AML-193 (cell line): ENCODE data around the gene CEACAM18.

ENCODE experiments used
- DNase-seq, 2 experiments: peaks; one replicate each; lab custom pipeline; 2025; lab: John Stamatoyannopoulos, UW

Gene CEACAM18

DNA sequence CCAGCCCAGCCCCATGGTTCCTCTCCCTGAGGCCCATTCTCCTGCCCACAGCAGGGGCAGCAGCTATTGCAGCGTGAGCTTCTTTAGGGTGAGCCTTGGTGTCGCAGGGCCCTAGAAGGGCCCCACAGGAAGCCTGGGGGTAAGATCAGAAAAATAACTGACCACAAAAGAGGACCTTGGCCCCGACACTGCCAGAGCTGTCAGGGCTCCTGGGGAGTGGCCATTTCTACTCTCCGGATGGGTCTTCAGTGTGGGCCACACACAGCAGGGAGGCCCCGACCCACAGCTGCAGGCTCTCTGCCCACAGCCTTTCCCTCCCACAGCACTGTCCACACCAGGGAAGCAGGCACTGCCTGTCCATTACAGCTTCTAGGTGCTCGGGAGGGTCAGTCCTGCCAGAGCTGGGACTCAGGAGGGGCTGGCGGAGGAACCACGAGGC lies 16.6 kb upstream of the CEACAM18 start:
- peak; percentile 79 to 87 for DNase-seq

DNA sequence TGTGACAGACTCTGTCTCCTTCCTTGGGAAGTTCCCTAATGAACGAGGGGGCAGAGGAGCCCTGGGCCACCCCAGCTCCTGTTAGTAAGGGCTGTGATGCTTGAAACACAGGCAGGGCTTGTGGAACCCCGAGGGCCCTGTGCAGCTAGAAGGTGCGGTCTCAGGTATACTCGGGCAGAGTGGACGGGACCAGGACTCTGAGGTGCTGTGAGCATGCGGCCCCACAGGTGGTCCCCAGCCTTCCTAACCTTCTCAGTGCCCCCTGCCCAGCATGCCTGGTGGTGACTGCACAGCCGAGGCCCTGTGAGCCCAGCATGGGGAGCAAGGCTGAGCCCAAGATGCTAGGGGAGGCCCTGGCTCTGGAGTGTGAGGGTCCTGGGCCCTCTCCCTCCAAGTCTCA lies 16.1 kb upstream of the CEACAM18 start:
- DNase-seq = no peak

GRCh38 chr19:51462681-51463080 lies 15.7 kb upstream of the CEACAM18 start:
- no peak for DNase-seq

- DNase-seq = peak; percentile 41 to 53
Observed at GRCh38 chr19:51463976-51464581, 14.3 kb upstream of the CEACAM18 start.

DNA sequence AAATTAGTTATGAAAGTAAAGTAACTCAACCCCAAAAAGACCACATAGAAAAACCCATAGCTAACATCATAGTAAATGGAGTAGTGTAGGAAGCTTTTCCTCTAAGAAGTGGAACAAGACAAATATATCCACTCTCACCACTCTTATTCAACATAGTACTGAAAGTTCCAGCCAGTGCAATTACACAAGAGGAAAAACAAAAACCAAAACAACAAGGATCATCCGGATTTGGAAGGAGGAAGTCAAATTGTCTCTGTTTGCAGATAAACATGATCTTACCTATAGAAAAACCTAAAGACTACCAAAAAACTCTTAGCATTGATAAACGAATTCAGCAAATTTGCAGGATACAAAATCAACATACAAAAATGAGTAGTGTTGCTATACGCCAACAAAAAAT lies 11.6 kb upstream of the CEACAM18 start:
- no peak for DNase-seq

DNA sequence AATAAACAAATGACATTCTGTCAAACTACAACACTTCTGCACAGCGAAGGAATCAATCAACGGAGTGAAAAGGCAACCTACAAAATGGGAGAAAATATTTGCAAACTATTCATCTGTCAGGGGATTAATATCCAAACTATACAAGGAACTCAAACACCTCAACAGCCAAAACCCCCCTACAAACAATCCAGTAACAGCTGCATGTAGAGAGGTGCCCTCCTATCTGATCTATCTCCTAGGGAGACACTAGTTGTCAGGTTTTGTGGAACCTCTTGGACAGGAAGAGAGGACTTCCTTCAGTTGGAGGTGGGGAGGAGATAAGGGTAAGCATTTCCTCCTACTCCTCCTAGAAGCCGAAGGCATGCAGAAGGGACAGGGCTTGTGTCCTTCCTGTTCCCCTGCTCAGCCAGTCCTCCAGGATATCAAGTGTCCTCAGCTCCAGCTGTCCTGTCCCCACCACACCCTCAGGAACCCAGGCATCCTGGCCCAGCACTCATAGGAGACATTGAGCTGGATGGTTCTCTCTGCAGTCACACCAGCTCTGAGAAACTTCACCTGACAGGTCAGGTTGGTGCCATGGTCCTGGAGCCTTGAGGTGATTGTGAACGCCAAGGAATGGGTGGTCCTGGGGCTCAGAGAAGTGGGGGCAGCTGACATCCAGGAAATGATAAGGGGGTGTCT lies 10.3 kb upstream of the CEACAM18 start:
- peak; percentile 56 to 60 for DNase-seq

- DNase-seq = no peak
Observed at GRCh38 chr19:51468545-51468920, 9.8 kb upstream of the CEACAM18 start.

DNA sequence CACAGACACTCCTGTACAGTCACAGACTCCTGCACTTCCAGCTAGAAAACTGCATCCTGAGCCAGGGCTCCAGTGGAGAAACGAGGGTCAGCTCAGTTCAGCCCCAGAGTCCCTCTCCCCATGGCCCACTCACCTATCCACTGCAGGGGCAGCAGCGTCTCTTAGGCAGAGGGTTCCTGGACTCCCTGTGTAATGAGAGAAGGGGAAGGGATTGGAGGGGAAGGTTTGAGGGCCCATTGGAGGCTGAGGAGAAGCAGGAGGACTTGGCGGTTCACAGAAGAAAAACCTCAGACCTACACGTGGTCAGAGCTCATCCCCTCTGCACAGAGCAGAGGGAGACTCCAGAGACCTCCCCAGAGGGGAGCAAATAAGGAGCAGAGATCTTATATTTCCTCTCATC lies 9.2 kb upstream of the CEACAM18 start:
- no peak for DNase-seq

DNA sequence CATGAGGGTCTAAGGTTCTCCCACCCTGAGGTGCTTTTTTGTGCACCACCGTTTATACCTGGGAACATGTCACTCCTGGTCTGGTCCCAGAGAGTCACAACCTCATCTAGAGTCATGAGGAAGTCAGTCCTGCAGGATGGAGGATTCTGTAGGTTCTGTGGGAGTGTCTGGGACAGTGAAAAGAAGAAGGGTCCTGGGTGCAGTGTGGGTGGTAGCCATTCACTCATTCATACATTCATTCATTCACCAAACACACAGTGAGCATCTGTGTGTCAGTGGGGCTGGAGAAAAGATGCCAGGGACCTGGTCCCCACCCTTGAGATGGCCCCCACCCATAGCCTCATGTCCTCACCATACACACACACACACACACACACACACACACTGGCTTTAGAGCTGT lies 8.7 kb upstream of the CEACAM18 start:
- no peak for DNase-seq

DNA sequence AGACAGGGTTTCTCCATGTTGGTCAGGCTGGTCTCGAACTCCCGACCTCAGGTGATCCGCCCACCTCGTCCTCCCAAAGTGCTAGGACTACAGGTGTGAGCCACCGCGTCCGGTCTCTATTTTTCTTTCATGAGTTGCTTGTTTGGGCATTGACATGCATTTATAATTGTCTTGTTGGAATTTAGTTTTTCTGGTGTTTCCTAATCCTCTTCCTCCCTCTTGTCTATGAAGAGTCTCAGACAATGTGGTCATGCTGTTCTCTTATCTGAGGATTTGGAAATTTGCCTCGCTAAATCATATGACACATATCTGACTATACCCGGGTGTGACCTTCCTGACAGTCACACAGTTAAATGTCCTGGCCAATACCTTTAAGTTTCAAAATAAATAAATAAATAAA lies 7.4 kb upstream of the CEACAM18 start:
- peak; percentile 36 to 54 for DNase-seq

- DNase-seq = no peak
Observed at GRCh38 chr19:51471527-51471926, 6.8 kb upstream of the CEACAM18 start.

DNA sequence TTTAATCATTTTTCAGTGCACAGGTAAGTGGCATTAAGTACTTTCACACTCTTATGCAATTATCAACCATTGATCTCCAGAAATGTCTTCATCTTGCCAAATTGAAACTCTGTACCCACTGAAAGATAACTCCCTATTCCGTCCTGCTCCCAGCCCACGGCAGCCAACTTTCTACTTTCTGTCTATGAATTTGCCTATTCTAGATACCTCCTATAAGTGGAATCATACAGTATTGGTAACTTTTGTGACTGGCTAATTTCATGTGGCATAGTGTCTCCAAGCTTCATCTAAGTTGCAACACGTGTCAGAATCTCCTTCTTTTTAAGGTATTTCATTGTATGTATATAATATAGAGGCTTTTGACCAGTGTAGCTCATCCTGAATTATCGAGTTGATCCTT lies 5.7 kb upstream of the CEACAM18 start:
- no peak for DNase-seq

DNA sequence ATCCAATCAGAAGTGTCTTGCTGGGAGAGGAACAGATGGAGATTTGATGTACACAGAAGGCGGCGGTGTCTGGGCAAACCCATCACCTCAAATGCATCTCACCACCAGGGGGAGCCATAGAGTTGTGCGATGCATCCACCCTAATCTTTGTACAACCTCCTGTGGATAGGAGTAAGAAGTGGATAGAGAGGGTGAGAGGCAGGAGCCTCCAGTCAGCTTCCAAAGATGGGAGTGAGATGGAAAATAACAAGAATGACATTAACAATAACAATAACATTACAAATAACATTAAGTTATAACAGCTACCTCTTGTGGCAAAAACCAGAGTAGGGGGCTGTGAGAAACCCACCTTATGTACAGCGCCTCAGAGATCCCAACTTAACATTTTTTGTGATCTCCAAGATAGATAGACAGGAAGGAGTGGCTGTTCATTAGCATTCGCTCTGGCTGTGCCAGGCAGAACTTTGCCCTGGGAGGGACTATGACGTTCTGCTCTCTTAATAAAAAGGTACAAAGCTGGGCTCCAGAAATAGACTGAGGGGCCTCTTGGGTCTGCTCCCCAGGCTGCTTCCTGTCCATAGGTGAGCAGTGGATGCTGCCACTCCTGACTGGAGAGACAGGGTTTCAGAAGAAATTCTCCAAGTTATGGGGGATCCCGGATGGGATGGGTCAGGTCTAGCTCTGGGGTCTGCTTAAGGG lies 5.2 kb upstream of the CEACAM18 start:
- peak; percentile 69 to 72 for DNase-seq

- DNase-seq = no peak
Observed at GRCh38 chr19:51476164-51476563, 2.2 kb upstream of the CEACAM18 start.

GRCh38 chr19:51477344-51477743 lies 995 bp upstream of the CEACAM18 start:
- DNase-seq = no peak

DNA sequence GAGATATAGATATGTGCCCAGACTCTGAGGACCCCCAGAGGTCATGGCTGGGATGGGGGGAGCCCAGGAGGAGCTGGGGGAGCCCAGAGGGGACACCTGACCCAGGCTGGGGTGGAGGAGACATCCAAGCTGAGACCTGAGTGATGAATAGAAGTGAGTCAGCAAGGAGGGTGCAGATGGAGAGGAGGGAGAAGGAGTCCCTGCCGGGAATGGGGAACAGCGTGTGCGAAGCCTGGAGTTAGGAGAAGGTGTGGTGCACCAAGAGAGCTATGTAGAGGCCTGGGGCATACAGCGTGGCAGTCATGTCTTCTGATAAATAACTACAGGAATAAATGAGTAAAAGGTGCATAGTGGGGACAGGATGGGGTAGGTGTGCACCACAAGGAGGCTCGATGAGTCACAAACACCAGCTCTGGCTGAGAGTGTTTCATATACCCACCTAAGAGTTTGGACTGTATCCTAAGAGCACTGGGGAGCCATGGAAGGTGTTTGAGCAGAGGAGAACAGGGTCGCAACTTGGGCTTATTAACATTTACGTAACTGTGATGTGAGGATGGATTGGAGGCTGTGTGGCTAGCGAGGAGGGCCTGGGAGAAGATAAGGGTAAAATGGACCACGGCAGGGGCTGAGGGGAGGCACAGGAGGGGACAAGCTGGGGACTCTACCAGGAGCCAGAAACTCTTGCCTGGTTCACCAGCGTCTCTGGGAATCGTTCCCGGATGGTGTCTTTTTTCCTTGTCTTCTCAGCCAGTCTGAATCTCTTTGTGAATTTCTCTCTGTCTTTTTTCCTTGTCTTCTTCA lies 1.4 kb downstream of the CEACAM18 start:
- DNase-seq = no peak

- DNase-seq = no peak
Observed at GRCh38 chr19:51480590-51480989, 2.3 kb downstream of the CEACAM18 start.

- DNase-seq = no peak
Observed at GRCh38 chr19:51485960-51486660, 7.8 kb downstream of the CEACAM18 start.

GRCh38 chr19:51488491-51488890 lies 10.2 kb downstream of the CEACAM18 start:
- DNase-seq = no peak

GRCh38 chr19:51489113-51489512 lies 10.8 kb downstream of the CEACAM18 start:
- no peak for DNase-seq

GRCh38 chr19:51490676-51491075 lies 12.3 kb downstream of the CEACAM18 start:
- no peak for DNase-seq

DNA sequence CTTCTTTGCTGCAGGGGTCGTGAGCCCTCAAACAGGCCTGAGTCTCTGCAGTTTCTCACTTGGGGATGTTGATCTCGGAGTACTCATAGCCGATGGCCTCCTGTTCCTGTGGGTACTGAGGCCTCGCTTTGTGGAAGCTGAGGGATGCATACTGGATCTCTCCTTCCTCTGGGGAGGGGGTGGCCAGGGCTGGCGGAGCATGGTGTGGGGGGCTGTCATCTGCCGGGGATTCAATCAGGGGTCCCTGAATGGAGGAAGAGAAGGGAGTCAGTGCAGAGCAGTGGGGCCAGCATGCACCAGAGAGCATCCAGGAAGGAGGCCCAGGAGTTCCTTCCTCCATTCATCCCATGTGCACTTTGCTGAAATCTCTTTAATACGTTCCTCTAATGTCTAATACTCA lies 13.2 kb downstream of the CEACAM18 start:
- no peak for DNase-seq
